SHP77 treated with DMSO at 0.1 percent for 48 hours (cell line): ENCODE measurements around the gene CDR2.
"Not testable (repeated sequence)": the region's sequence is repeated elsewhere in the genome, so short reads cannot be mapped to it uniquely, and the experiment has no call there.

ENCODE experiments used
- DNase-seq: peaks from one replicate; lab custom pipeline; 2025; lab: John Stamatoyannopoulos, UW

CDR2 gene

DNA sequence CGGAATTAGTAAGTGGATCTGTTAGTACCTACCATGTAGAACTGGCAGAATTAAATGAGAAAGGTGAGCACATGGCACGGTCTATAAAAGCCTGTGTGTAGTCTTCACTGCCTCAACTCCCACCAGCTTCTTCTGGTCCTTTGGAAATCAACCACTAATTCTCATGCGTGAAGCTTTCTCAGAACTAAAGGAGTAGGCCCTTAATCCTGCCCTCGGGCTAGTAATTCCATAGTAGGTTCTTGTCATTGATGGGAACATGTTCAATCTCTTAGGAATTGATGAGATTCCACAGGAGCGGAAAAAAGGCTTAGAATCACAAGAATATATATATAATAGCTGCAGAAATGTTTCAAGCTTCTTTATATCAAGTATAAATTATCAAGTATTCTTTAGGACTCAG, 21.7 kb downstream of the CDR2 start:
- no peak for DNase-seq

DNA sequence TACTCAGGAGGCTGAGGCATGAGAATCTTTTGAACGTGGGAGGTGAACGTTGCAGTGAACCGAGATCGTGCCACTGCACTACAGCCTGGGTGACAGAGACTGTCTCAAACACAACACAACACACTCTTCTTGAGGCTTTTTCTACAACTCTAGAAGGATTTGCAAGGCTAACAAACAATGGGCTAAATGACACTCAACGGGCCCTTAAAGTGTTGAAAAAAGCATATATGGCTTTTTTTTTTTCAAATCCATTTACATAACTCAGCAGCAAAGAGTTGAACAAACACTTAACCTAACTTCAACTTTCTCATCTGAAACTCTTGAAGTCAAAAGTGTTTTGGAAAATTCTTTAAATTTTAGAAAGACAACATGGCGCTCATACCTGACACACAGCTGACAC, 22.3 kb downstream of the CDR2 start:
- no peak for DNase-seq

DNA sequence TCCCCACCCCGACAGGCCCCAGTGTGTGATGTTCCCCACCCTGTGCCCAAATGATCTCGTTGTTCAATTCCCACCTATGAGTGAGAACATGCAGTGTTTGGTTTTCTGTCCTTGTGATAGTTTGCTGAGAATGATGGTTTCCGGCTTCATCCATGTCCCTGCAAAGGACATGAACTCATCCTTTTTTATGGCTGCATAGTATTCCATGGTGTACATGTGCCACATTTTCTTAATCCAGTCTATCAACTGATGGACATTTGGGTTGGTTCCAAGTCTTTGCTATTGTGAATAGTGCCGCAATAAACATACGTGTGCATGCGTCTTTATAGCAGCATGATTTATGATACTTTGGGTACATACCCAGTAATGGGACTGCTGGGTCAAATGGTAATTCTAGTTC, 23.4 kb downstream of the CDR2 start:
- DNase-seq, result not testable (repeated sequence)

DNA sequence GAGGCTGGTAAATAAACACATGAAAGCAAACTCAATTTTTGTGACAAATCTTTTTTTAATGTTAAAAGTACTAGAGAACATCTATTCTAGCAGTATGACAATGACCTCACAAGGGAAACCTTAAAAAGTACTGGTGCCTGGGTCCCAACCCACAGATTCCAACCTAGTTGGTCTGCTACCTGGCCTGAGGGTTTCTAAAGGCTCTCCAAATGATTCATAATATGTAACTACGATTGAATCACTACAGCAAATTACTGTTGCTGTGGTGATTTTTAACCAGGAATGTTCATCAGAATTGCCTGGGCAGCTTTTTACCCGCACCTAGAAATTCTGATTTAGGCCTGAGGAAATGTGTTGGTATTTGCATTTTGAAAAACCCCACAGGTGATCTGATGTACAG, 26.1 kb downstream of the CDR2 start:
- DNase-seq, result no peak

GRCh38 chr16:22347100-22347820, 27.2 kb downstream of the CDR2 start:
- no peak for DNase-seq

DNA sequence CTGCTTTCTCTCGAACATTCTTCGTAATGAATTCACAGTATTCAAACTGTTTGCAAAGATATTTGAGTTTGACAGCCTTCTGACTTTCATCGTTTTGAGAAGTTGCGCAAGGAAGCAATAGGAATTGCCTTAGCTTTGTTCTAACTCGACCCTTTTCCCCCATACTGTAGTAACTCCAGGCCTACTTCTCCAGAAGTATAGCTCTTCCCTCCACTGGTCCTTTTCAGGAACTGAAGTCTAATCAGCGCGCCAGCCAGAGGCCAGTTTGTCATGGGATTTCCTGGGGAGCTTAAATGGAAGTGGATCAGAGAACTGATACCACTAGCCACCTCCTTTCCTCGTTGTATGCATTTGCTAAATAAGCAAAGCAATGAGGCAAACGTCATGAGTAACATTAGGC, 27.9 kb downstream of the CDR2 start:
- DNase-seq, result no peak

DNA sequence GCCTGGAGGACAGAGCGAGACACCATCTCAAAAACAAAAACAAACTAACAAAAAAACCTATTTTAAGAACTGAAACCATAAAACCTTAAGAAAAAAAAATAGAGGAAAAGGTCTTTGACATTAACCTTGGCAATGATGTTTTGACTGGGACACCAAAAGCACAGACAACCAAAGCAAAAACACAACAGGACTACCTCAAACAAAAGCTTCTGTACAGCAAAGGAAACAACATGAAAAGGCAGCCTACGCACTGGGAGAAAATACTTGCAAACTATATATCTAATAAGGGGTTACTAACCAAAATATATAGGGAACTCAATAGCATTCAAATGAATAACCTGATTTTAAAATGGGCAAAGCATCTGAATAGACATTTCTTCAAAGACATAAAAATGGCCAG, 32.3 kb downstream of the CDR2 start:
- DNase-seq, result no peak

DNA sequence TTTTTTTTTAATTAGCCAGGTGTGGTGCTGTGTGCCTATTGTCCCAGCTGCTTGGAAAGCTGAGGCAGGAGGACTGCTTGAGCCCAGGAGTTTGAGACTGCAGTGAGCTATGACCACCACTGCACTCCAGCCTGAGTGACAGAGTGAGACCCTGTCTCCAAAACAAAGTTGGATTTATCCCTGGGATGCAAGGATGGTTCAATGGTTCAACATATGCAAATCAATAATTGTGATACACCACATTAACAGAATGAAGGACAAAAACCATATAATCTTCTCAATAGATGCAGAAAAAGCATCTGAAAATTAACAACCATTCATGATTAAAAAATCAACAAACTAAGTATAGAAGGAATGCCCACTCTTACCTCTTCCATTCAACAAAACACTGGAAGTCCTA, 33.5 kb downstream of the CDR2 start:
- no peak for DNase-seq

- no peak for DNase-seq
Observed at GRCh38 chr16:22337849-22338635, 36.4 kb downstream of the CDR2 start.

GRCh38 chr16:22337045-22337444, 37.4 kb downstream of the CDR2 start:
- DNase-seq, result no peak

DNA sequence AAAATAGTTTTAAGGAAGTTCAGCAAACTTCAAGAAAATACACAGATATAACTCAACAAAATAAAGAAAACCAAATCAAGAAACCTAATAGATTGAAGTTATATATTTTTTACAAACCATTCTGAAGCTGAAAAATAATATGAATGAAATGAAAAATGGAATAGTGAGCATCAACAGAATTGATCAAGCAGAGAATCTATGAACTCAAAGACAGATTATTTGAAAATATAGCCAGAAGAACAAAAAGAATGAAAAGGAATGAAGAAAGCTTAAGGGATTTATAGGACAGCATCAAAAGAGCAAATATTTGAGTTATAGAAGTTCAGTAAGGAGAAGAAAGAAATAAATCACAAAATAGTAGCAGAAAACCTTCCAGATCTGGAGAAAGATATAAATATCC, 37.8 kb downstream of the CDR2 start:
- DNase-seq, result no peak

DNA sequence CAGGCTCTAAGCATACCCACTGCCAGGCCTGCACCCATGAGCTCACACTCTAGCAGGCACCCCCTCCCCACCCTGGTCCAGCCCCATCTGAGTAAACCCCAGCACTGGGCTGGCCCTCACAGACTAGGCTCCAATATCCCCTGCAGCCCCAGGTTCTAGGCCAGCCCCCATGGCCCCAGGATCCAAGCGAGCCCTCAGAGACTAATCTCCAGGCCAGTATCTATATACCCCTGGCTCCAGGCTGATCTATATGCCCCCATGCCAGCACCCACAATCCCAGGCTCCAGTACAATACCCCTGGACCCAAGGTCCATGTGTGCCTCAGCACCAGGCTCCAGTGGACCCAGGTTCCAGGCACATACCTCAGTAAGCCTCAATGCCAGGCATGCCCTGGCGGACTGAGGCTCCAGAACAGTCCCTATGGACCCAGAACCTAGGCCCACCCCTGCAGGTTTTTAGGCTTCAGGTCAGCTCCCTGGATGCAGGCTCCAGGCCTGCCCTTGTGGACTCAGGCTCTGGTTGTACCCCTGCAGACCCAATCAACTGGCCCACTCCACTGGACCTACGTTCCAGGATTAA, 38.7 kb downstream of the CDR2 start:
- DNase-seq, result no peak

- no peak for DNase-seq
Observed at GRCh38 chr16:22333457-22333994, 40.9 kb downstream of the CDR2 start.

- no peak for DNase-seq
Observed at GRCh38 chr16:22330326-22330725, 44.1 kb downstream of the CDR2 start.

DNA sequence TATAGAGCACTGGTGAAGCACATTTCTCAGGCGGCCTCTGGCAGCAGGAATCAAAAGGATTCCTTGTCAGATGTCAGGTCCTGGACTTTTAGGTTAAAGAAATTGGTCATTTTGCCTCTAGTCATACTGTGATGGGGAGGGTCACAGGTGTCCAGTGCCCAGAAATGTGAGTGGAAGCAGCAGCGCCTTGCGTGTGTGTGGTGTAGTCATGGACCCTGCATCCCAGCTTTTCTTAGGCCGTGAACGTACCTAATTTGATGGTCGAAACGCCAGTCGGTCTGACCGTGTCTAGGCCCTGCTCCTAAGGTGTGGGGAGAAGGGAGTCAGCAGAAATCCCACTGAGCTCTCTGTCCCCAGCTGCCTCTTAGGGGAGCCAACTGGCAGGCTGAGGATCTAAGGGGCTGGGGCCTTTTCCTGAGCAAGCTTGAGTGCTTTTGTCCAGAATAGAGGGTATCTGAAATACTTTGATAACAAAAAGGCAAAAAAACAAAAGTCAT, 45.2 kb downstream of the CDR2 start:
- DNase-seq, result no peak

- DNase-seq, result no peak
Observed at GRCh38 chr16:22328081-22328725, 46.2 kb downstream of the CDR2 start.

- no peak for DNase-seq
Observed at GRCh38 chr16:22327446-22327775, 47.0 kb downstream of the CDR2 start.

GRCh38 chr16:22326771-22327445, 47.5 kb downstream of the CDR2 start:
- no peak for DNase-seq

DNA sequence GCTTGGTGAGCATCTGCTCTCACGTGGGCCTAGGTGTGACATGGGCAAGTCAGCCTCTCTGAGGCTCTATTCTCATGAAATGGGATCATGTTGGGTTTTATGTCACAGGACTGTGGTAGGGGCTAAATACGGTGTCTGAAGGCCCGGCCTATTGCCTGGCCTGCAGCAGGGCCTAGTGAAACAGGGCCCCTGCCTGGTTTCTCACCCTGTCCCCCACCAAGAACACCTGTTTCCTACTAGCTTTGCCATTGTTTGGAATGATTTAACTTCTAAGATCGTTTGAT, 48.1 kb downstream of the CDR2 start:
- no peak for DNase-seq

DNA sequence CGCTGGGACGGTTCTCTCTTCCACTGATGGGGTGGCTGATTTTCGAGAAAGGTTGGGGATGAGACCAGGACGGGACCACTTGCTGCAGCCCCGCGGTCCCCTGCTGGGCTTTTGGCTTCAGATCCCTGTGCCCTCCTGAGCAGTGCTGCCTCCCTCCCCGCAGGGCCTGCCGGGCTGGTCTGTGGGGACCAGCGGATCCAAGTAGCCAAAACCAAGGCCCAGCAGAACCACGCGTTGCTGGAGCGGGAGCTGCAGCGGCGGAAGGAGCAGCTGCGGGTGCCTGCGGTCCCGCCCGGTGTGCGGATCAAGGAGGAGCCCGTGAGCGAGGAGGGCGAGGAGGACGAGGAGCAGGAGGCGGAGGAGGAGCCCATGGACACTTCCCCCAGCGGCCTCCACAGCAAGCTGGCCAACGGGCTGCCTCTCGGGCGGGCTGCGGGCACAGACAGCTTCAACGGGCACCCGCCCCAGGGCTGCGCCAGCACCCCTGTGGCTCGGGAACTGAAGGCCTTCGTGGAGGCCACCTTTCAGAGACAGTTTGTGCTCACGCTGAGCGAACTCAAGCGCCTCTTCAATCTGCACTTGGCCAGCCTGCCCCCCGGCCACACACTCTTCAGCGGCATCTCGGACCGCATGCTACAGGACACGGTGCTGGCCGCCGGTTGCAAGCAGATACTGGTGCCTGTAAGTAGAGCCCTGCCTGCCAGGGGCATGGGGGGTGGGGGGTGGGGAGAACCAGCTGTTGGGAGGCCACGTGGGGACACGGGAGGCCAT, 48.6 kb downstream of the CDR2 start:
- no peak for DNase-seq
